Activated CD4-positive, CD25-positive, alpha-beta regulatory T cell treated with anti-CD3 and anti-CD28 coated beads, Interleukin-2, amount 50 U/mL, for 24 hours (primary cell): ENCODE data around the gene INSIG1.

Source experiments
- ATAC-seq, 2 donors: fragments of 150-1000 bp; cut with Tn5 transposase; one replicate each; pipeline ENCODE4 v1.10.0; 2021; ENCODE audit warnings: mild to moderate bottlenecking in 1 of 2, moderate library complexity in 1 of 2

Gene INSIG1

DNA sequence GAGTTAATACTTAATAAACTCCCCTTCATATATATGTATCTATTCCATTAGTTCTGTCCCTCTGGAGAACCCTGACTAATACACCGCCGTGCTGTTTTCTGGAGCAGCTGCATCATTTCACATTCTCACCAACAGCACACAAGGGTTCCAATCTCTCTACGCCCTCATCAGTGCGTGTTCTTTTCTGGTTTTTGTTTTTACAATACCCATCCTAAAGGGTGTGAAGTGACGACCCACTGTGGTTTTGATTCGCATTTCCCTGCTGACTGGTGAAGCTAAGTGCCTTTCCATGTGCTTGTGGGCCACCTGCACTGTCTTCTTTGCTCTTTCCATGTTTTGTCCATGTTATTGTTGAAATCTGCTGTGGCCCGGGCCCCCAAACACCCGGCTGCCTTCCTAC, 11.0 kb upstream of the INSIG1 start:
- ATAC-seq, result no peak

DNA sequence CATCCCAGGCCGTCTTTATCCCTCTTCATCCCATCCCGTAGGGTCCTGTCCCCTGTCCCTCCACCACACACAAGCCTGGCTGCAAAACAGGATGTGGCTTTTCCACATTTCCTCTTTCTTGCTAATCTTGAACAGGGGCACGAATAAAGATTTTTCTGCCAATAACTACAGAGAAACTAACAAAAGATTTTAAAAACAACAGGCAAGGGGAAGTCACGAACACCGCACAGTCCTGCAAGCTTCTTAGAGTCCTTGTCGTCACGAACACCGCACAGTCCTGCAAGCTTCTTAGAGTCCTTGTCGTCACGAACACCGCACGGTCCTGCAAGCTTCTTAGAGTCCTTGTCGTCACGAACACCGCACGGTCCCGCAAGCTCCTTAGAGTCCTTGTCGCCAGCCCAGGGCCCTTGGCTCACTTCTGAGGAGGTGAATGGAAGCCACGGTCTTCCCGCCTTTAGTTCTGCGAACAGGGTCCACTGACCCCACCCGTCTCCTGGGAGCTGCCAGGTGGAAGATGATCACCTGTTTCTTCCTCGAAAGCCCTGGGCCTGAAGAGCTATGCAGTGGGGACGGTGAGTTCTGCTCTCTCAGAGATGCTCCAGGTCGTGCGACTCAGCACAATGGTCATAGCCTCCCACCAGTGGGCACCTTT, 10.3 kb upstream of the INSIG1 start:
- ATAC-seq, result no peak

DNA sequence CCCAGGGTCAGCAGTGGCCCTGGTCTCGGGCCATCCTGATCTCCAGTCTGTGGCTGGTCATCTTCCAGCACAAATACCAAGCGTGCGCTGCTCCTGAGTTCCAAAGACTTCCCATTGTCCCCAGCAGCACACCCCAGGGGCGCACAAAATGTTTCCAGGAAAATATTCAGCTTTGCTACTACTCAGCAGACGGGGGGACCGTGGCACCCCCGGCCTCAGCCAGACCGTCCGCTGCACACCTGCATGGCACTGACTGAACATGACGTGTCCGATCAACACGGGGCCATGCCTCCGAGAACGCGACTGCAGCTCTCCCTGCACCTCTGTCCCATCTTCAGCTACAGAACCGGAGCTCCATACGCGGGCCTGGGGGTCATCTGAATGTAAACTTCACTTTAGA, 9.6 kb upstream of the INSIG1 start:
- no peak for ATAC-seq

DNA sequence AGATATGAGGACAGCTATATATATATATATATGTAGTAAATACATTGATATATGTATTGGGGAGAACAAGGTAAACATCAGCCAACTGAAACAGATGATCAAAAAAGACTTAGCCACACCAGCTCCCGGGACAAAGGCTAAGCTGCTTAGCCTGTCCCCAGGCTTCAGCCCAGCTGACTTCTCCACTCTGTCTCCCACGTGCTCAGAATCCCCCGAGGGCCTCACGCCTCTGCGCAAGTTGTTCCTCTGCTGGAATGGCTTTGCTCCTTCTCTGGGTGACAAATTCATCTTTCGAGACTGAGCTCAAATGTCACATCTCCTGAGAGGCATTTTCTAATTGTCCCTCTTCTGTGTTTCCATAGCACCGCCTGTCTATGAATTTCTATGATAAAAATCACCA, 8.6 kb upstream of the INSIG1 start:
- ATAC-seq, result no peak

DNA sequence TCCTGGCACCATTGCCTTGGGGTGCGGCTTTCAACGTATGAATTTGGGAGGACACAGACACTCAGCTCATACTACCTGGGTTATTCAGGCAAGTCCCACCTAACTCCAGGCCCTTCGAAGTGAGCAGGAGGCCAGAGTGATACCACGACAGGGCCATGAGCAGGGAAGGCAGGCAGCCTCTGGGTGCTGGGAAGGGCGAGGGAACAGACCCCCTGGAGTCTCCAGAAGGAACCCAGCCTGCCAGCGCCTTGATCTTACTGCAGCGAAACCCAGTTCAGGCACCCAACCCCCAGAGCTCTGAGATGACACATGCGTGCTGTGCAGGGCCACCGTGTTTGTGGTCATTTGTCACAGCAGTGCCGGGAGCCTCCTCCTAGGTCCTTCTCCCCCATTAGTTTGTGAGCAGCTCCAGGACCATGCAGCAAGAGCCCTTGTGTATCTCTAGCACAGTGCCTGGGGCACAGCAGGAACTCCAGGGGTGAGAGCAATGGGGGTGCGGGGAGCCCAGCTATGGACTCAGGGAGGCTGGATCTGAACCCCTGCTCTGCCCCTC, 7.7 kb upstream of the INSIG1 start:
- ATAC-seq, result no peak

DNA sequence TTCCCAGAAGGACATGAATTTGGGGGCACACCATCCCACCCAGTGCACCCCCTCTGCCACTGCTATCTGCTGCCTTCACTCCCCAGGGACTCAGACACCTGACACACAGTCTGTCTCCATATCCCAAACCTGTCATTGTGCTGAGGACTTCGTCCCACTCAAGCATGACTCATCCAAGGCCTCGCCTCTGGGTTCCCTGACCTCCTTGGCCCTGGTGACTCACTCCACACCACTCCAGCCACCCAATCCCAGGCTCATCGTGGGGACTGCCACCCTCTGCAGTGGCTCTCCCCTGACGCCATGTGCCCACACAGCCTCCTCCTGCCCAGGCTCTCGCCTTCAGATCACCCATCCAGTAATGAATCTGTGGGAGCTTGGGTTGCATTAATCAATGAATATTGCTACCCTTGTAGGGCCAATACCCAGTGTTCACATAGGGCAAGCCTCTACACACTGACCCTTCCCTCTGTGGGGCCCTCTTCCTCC, 6.6 kb upstream of the INSIG1 start:
- peak in 1 of 2 donors; percentile 35 for ATAC-seq

DNA sequence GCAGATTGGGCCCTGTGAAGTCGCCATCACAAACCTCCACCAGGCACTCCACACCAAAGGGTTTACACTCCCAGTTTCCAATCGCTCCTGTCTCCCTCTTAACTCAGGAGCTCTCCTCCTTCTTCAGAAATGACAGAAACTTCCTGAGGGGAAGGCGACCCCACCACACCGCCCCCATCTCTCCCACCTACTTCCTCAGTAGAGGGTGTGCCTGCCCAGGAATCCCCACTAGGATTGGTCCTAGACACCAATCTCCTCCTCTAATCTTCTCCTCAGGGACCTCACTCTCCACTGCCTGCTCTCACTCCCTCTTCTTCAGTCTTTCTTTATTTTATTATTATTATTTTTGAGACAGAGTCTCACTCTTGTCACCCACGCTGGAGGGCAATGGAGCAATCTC, 5.9 kb upstream of the INSIG1 start:
- ATAC-seq, result no peak

DNA sequence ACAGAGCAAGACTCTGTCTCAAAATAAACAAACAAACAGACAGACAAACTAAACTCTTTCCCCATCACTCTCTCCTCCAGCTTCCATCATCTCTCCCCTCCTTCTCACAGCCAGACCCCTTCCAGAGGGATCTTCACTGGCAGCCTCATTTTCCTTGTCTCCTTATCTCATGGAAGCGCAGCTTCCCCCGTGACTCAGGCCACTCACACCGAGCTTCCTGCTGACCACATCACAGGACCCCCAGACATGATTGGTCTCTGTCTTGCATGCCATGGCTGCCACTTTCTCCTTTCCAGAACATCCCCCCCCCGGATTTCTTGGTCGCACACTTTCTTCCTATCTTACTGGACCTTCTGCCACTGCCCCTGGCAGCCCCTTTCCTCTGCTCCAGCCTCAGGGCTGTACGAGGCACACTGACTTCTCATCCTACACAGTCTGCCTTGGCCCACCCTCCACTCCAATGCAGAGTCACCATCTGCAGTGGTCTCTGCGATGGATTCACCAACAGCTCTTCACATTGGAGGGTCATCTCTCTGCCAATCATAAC, 4.9 kb upstream of the INSIG1 start:
- no peak for ATAC-seq

DNA sequence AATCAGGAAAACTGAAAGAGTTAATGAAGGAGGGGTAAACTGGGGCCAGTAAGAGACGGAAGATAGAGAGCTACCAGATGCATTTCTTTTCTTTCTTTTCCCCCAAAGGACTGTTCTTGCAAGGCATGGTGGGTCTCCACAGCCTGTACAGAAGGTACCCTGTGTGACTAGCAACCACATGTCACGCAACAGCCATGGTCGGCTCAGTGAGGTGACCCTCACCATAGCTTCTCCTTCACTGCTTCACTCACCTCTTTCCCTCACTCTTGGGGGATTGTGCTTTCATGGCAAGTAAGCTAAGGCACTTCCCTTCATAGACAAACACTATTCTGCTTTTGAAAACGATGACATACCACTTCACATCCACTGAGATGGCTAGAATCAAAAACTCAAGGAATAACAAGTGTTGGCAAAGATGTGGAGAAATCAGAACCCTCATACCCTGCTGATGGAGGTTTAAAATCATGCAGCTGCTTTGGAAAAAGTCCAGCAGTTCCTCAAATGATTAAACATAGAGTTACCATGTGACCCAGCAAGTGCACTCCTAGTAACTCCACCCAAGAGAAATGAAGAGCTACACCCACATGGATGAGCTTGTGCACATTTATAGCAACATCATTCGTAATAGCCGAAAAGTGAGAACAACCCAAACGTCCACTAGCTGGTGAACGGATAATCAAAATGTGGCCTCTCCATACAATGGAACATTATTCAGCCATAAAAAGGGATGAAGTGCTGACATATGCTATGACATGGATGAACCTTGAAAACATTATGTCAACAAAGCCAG, 3.8 kb upstream of the INSIG1 start:
- no peak for ATAC-seq

DNA sequence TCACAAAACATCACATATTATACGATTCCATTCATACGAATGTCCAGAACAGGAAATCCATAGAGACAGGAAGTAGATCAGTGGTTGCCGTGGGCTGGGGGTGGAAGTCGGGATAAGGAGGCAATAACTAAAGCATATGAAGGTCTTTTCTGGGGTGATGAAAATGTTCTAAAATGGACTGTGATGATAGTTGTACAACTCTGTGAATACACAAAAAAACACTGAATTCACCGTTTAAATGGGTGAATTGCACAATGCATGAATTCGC, 3.2 kb upstream of the INSIG1 start:
- no peak for ATAC-seq

DNA sequence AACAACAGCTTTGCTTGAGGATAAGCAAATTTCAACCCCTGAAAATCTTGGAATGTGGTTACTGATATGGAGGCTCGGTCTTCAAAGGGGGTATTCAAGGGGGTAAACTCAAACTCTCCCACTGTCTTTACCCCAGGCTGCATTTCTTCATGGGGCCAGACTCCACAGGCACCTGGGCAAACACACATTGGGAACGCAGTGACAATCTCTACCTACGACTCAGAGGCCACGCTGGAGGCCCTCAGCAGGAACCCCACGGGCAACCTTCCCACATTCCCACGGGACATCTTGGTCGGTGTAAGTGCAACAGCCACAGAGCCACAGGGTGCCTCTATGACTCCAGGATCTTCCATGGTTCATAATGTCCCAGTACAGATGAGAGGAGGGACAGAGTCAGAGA, 2.2 kb upstream of the INSIG1 start:
- no peak for ATAC-seq

DNA sequence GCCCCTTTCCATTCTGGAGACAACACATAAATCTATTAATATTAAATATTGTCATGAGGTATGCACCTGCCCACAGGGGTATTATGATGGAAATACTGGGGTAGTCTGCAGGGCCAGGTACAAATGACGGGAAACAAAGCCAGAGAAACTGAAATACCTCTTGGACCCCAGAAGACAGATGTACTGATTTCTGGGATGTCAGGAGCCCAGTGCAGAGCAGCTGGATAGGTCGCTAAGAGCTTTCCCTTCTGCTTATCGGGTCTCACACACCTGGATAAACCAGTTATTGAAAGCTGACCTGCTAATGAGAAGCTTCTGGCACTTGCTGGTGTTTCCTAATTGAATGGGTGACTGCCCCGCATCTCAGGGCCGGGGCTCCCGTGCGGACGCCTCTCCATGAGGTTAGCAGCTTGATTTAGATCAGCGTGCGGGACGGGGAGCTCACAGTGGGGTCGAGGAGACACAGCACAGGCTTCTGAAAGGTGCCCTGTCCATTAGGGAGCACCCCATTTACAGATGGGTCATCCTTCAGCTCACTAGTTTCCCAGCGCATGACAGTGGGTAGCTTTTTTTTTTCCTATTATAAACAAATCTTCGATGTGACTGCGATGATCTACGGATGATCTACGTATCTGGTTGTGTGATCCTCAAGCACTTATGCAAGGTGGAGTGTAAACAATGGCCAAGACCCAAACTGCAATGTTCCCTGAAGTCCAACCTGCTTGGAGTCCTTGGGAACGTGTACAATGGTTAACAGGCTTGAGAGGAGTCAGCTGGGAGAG, 1.5 kb upstream of the INSIG1 start:
- ATAC-seq, result no peak

DNA sequence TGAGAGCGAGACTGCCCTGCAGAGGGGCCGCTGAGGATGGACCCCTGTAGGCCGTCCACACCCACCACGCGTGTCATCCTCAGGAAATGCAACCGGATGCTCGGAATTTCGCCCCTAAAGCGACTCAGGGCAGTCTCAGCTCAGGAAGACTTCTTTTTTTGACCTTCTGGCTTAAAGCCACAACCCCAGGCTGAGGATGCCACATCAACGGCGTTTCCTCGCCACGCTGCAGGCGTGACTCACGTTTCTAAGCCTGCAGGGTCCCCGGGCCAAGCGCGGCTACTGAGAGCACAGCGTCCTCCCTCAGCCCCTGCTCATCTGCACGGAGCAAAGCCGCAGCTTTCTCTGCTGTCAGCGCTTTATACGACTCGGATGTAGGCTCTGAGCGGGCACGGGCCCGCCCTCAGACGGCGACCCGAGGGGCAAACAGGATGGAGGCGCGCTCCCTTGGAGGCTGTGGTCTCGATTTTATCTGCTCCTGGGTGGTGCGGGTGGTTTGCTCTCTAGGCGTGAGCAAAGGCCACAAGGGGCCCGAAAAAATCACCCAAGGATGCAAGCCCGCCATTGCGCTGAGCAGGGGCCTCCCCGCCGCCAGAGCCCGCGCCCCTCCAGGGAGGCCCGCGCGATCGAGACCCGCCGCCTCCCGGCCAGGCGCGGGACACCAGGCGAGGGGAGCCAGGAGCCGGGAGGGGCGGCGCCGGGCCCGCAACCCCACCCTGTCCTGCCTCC, 726 bp upstream of the INSIG1 start:
- peak; percentile 53 to 55 for ATAC-seq

DNA sequence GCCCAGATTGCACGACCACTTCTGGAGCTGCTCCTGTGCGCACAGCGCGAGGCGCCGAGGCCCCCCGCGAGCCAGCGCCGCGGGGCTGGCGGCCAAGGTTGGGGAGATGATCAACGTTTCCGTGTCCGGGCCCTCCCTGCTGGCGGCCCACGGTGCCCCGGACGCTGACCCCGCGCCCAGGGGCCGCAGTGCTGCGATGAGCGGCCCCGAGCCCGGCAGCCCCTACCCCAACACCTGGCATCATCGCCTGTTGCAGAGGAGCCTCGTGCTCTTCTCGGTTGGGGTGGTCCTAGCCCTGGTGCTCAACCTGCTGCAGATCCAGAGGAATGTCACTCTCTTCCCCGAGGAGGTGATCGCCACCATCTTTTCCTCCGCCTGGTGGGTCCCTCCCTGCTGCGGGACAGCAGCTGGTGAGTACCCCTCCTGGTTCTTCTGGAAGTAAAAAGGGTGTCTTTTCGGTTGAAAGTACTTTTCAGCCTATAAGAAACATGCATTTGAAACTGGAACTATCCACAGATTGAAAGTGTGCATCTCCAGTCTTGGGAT, 683 bp downstream of the INSIG1 start:
- no peak for ATAC-seq

DNA sequence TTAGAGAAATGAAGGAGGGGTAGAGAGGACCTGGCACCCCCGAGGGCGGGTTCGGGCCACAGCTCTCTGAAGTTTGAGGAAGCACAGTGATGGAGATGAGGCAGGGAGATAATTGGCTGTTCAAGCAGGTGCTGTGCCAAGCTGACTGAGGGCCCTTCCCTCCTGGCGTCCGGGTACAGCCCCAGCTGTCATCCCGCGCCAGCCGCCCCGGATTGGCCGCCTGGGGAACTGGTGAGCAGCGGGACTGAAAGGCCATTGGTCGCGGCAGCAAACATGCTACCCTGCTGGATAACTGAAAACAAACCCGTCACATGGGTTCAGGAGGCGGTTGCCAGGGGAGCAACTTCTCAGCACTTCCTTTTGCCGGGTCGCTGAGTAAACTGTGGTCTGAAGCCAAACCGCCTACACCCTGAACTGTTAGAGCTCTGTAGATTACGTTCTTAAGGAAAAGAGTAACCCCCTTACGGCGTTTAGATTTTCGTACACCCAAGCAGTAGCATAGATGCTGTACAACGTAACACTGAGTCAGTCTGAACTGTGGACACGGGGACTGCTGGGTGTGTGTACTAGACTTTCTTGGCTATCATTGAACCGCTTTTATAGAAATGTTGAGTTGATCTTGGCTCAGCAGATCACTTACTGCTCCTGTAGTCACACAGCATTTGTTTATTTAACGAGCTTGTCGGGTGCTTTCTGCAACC, 1.3 kb downstream of the INSIG1 start:
- ATAC-seq, result peak; percentile 75

DNA sequence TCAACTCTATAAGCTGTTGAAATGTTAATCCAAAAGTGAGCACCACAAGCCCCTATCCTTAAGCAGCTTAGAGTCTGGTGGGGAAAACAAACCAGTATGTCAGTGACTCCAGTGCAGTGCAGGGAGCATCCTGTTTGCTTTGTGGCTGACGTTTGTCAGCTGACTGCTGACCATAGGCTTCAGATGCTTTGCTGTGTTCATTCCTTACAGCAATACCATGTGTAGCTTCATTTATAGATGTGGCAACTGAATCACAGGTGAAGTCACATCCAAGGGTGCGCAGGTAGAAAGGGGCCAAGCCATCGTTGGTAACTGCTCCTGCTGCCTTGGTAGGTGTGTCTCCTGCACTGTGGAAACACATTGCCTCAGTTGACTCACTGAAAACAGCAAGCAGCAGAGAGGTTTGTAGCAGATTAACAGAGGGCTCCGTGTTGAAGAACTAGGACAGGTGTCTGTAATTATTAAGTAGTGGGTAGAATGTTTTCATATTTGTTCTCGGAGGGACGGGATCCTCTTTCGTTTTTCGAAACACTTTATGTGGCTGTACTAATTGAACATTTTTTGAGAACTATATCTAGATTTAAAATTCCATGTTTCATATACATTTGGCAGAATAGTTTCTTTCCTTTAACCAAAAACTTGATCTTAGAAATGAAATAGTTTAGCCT, 2.0 kb downstream of the INSIG1 start:
- ATAC-seq, result no peak

DNA sequence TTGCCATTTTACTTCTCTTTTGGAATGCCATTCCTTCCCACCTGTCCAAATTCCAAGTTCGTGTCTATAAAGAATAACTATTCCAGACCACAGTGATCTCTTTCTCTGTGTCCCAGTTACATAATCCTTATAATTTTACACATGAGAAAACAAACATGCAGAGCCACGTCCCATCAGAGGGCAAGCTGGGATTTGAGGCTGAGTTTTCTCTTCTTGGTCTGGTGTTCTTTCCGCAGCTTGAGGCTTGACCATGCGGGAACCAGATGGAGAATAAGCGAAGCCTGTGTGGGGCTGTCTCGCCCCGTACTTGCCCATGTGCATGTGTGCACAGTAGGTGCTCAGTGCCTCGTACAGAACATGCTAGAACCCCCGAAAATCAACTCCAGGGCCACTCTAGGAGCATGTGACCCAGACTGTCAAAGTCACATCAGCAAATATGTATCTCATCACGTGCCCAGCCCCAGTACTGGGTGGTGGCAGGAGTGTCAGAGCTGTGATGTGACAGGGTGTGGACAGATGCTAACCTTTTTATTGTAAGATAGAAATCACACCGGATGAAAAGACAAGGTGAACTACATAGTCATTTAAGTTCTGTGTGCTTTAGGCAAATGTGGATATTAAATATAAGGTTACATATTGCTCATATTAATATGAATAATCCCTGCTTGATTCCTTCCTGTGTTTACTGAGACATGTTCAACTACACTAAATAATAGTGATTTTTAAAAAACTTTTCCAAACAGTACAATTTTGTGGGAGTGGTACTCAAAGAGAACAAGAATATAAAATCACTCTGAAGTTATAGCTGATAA, 3.2 kb downstream of the INSIG1 start:
- no peak for ATAC-seq

DNA sequence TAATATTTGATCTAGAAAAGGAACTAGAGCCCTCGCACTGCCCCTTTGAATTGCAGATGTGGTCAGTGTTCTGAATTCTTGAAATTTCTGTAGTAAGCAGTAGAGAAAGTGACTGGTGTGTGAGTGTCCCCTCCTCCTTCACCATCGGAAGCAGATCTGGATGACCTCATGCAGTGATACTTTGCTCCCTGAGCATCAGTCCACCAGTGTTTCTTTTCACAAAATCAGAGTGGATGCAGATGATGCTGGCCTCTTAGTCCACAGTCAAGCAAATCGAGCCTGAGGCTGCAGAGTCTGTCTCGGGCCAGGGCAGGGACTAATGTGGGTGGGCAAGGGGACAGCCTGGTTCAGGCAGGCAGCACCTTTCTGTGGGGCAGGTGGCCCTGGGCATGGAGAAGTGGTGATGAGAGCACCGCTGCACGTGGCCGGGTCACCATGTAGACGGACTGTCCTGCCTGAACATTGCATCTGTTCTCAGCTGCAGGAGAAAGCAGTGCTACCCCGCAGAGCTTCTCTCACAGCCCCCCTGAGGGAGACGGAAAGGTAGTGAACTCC, 5.4 kb downstream of the INSIG1 start:
- ATAC-seq, result no peak

DNA sequence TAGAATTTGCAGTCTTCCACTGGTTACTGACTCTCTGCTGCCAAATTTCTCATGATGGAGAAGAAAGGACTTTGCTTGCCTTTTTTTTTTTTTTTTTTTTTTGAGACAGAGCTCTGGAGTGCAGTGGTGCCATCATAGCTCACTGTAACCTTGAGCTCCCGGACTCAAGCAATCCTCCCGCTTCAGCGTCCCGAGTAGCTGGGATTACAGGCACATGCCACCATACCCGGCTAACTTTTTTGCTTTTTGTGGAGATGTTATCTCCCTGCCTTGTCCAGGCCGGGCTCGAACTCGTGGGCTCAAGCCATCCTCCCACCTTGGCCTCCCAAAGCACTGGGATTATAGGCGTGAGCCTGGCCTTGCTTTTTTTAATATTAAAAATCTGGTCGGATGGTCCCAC, 6.2 kb downstream of the INSIG1 start:
- ATAC-seq, result no peak
